NCI-H748 treated with DMSO at 0.1 percent for 48 hours (cell line): ENCODE data around the gene SYNPO2.

Experiments used
- DNase-seq: peaks from one replicate; lab custom pipeline; 2025; lab: John Stamatoyannopoulos, UW

The SYNPO2 gene

GRCh38 chr4:118883861-118884260, 4.8 kb upstream of the SYNPO2 start:
- no peak for DNase-seq

GRCh38 chr4:118884716-118885115, 3.9 kb upstream of the SYNPO2 start:
- no peak for DNase-seq

- peak; percentile 19 for DNase-seq
Measured at GRCh38 chr4:118889312-118889691, 648 bp downstream of the SYNPO2 start.

GRCh38 chr4:118894034-118894433, 5.4 kb downstream of the SYNPO2 start:
- DNase-seq = no peak

- no peak for DNase-seq
Measured at GRCh38 chr4:118898221-118898620, 9.6 kb downstream of the SYNPO2 start.

GRCh38 chr4:118898684-118899138, 10.1 kb downstream of the SYNPO2 start:
- DNase-seq = no peak

GRCh38 chr4:118904418-118904817, 15.8 kb downstream of the SYNPO2 start:
- no peak for DNase-seq

- DNase-seq = no peak
Measured at GRCh38 chr4:118904935-118905334, 16.3 kb downstream of the SYNPO2 start.

- no peak for DNase-seq
Measured at GRCh38 chr4:118905566-118905965, 16.9 kb downstream of the SYNPO2 start.

GRCh38 chr4:118909173-118909956, 20.7 kb downstream of the SYNPO2 start:
- no peak for DNase-seq

GRCh38 chr4:118910221-118910620, 21.6 kb downstream of the SYNPO2 start:
- DNase-seq = no peak

GRCh38 chr4:118911238-118911703, 22.6 kb downstream of the SYNPO2 start:
- no peak for DNase-seq

GRCh38 chr4:118915468-118915867, 26.8 kb downstream of the SYNPO2 start:
- no peak for DNase-seq

GRCh38 chr4:118916691-118917289, 28.1 kb downstream of the SYNPO2 start:
- DNase-seq = no peak

- DNase-seq = no peak
Measured at GRCh38 chr4:118917582-118917981, 28.9 kb downstream of the SYNPO2 start.

- no peak for DNase-seq
Measured at GRCh38 chr4:118918388-118918787, 29.7 kb downstream of the SYNPO2 start.

GRCh38 chr4:118920247-118920646, 31.6 kb downstream of the SYNPO2 start:
- no peak for DNase-seq

GRCh38 chr4:118921786-118922185, 33.1 kb downstream of the SYNPO2 start:
- no peak for DNase-seq

- DNase-seq = no peak
Measured at GRCh38 chr4:118923891-118924290, 35.2 kb downstream of the SYNPO2 start.

- no peak for DNase-seq
Measured at GRCh38 chr4:118927974-118928373, 39.3 kb downstream of the SYNPO2 start.

- DNase-seq = no peak
Measured at GRCh38 chr4:118930255-118930654, 41.6 kb downstream of the SYNPO2 start.

- no peak for DNase-seq
Measured at GRCh38 chr4:118931786-118932185, 43.1 kb downstream of the SYNPO2 start.

- no peak for DNase-seq
Measured at GRCh38 chr4:118935819-118936218, 47.2 kb downstream of the SYNPO2 start.

GRCh38 chr4:118936406-118936805, 47.8 kb downstream of the SYNPO2 start:
- DNase-seq = no peak
